Activated CD4-positive, alpha-beta T cell treated with anti-CD3 and anti-CD28 coated beads for 36 hours (primary cell): Measurements from ENCODE around the gene SNCAIP. TPM values are rescaled to one million over a fixed set of nuclear protein-coding genes. Genes with fewer than 3 reads are reported as not detected.

Experiments
- ATAC-seq: fragments of 200-7000 bp; cut with Tn5 transposase; one replicate; pipeline ENCODE4 v1.10.0; 2021; ENCODE audit warnings: mild to moderate bottlenecking, moderate library complexity
- CTCF ChIA-PET: fragments of 350-600 bp; sonication (Branson Sonifier 250); formaldehyde crosslinking; loops from one replicate; lab custom pipeline; 2021; ENCODE audit warnings: antibody characterized with exemption; lab: Charles Lee
- POLR2A ChIA-PET: fragments of 350-600 bp; sonication (Branson Sonifier 250); formaldehyde crosslinking; loops from one replicate; lab custom pipeline; 2021; ENCODE audit warnings: antibody characterized with exemption, inconsistent platforms; lab: Charles Lee
- DNase-seq: peaks from one replicate; pipeline ENCODE4 v3.0.0-alpha.2; 2020
- H3K27ac Mint-ChIP-seq: one replicate; pipeline ENCODE4 v1.8.0; 2021; ENCODE audit warnings: mixed read lengths
- H3K27me3 Mint-ChIP-seq: one replicate; pipeline ENCODE4 v1.8.0; 2021; ENCODE audit warnings: mixed read lengths
- H3K36me3 Mint-ChIP-seq: one replicate; pipeline ENCODE4 v1.8.0; 2021; ENCODE audit warnings: low read depth, mixed read lengths
- H3K4me1 Mint-ChIP-seq: one replicate; pipeline ENCODE4 v1.8.0; 2021; ENCODE audit warnings: mixed read lengths
- H3K4me3 Mint-ChIP-seq: one replicate; pipeline ENCODE4 v1.8.0; 2021; ENCODE audit warnings: mild to moderate bottlenecking, moderate library complexity, mixed read lengths
- H3K9me3 Mint-ChIP-seq: one replicate; pipeline ENCODE4 v1.8.0; 2021; ENCODE audit warnings: low read depth, mixed read lengths
- intact Hi-C, 2 experiments: fragments of 100-400 bp; cut with DNase I in 1 of 2; cut with micrococcal nuclease in 1 of 2; formaldehyde crosslinking; loops; one replicate each; pipeline versions ENCODE4 v1.14.2 to v1.15.1; 2022 to 2024; cut with DNase I, micrococcal nuclease
- total RNA-seq, 2 experiments: library from RNA; stranded (reverse); gene quantifications; one replicate each; pipeline ENCODE4 v1.2.3, GENCODE V29; 2021

SNCAIP gene
- total RNA-seq, result not detected

DNA sequence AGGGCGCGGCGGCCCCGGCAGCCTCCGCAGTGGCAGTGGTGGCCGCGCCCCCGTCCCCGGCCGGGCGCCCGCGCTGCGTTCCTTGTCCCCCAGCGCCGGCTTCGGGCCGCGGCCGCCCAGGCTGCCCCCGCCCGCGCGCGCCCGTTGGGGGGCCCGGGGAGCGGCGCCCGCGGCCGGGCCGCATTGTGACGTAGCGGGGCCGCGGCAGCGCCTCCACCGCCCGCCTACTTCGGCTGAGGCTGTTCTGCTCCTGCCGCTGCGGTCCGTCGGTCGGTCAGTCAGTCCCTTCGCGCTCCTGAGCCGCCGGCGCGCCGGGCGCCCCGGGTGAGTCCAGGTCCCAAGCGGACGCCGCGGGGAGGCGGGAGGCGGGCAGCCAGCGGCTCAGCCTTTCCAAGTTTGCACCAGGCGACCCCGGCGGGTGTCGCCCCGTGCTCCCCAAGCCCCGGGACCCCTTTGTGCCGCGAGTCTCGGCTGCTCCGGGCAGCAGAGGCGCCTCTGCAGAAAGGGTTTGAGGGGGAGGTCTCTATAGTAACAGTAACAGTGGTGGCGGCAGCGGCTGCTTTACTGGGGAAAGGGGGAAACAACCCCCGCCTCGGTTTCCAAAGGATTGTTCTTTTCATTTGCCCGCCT lies at the start of gene SNCAIP:
Gene SNCAIP, plus strand, starts transcription at position 277 of the 630 bp plus-strand sequence. CDS start 78,898 bp downstream, outside the sequence.
- ATAC-seq (no peak), DNase-seq (peak; percentile 24)
- CTCF ChIA-PET, result interaction anchor here (0.7 kb wide), 1 partner anchor 194 kb away, joined by 3 read pairs; no protein-coding TSS in a partner anchor
- Mint-ChIP-seq H3K27ac (no peak within 1 kb of the TSS), H3K27me3 (peaks cover 50% of the 10 kb centered on the region), H3K36me3 (no peaks in the 10 kb centered on the region), H3K4me1 (peaks cover 5% of the 10 kb centered on the region), H3K4me3 (no peak within 1 kb of the TSS), H3K9me3 (no peaks in the 10 kb centered on the region)
- intact Hi-C loops, result loop anchor here in 1 of 2 experiments (10.0 kb wide), 1 partner anchor 783 kb away; no protein-coding TSS in a partner anchor
- POLR2A ChIA-PET, result no interaction called here

DNA sequence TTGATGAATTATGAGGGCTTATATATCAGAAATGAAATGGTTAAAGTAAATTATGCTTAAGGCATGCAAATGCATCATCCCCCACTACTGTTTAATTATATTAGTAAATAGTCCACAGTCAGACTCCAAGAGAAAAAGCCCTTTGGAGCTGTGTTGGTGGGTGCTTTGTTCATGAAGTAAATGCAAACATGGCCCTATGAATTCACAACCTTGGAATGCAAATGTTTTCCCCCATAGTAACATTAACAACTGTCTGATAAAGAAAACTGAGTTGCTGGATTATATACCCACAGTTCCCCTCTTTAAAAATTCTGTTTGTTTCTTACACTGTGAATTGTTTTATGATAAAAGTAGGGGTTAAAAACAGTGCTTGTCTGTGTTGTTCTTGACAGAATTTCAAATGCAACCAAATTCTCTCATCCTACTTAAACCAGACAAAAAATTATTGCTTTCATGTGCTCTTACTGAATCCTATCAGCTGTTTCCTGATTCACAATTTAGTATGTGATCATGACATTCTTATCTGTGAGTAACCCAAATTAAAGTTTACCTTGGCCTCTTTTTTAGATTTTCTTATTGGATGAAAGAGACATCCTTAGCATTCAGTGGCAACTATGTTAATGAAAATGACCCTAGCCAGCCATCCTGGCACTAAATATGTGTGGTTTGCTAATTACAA lies 48.5 kb upstream of the SNCAIP start:
- intact Hi-C loops, result no loop called here
- Mint-ChIP-seq H3K27me3 (no peaks in the 10 kb centered on the region), H3K36me3 (no peaks in the 10 kb centered on the region), H3K4me1 (no peaks in the 10 kb centered on the region), H3K27ac (no peak overlapping the region), H3K4me3 (no peak overlapping the region), H3K9me3 (peaks cover 2% of the 10 kb centered on the region)
- POLR2A ChIA-PET, result no interaction called here
- ATAC-seq, result no peak
- no peak for DNase-seq
- CTCF ChIA-PET, result no interaction called here

DNA sequence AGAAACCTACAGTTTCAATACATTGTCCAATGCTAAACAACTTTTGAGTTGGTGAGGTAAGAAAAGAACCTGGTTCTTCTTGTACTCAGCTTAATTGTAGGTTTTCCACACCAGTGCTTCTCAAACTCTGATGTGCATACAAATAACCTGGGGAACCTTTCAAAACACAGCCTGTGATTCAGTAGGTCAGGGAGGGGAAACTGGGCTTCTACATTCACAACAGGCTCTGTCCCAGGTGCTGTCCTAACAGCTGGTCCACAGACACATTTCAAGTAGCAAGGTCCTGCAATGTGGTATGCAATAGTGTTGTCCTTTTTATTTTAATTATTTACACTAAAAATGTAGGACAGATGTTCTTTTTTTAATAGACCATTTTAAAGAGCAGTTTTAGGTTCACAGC lies 47.4 kb upstream of the SNCAIP start:
- ChIA-PET CTCF (interaction anchor here (0.6 kb wide), 1 partner anchor 372 kb away, joined by 3 read pairs; no protein-coding TSS in a partner anchor), POLR2A (no interaction called here)
- no peaks in the 10 kb centered on the region for H3K4me1 Mint-ChIP-seq
- ATAC-seq, result no peak
- no peak overlapping the region for H3K27ac Mint-ChIP-seq
- H3K9me3 Mint-ChIP-seq, result no peaks in the 10 kb centered on the region
- H3K36me3 Mint-ChIP-seq, result no peaks in the 10 kb centered on the region
- no peak for DNase-seq
- peaks cover 1% of the 10 kb centered on the region for H3K27me3 Mint-ChIP-seq
- intact Hi-C loops, result no loop called here
- no peak overlapping the region for H3K4me3 Mint-ChIP-seq

DNA sequence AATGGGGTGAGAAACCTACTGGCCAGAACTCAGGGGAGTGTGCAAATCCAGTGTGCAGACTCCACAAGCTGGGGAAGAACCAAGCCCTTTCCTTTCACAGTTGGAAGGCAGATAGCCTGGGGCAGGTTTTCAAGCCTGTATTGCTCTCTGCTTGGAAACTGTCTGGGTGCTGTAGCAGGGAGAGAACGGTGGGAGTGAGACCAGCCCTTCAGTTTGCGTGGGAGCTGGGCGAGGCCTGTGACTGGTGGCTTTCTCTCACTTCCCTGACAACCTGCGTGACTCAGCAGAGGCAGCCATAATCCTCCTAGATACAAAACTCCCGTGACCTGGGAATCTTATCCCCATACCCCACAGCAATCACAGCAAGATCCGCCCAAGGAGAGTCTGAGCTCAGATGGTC lies 44.9 kb upstream of the SNCAIP start:
- no peak overlapping the region for H3K4me3 Mint-ChIP-seq
- H3K9me3 Mint-ChIP-seq, result no peaks in the 10 kb centered on the region
- no peak overlapping the region for H3K27ac Mint-ChIP-seq
- H3K27me3 Mint-ChIP-seq, result peaks cover 1% of the 10 kb centered on the region
- ATAC-seq (no peak), DNase-seq (no peak)
- CTCF ChIA-PET, result no interaction called here
- POLR2A ChIA-PET, result no interaction called here
- intact Hi-C loops, result no loop called here
- no peaks in the 10 kb centered on the region for H3K36me3 Mint-ChIP-seq
- no peaks in the 10 kb centered on the region for H3K4me1 Mint-ChIP-seq

DNA sequence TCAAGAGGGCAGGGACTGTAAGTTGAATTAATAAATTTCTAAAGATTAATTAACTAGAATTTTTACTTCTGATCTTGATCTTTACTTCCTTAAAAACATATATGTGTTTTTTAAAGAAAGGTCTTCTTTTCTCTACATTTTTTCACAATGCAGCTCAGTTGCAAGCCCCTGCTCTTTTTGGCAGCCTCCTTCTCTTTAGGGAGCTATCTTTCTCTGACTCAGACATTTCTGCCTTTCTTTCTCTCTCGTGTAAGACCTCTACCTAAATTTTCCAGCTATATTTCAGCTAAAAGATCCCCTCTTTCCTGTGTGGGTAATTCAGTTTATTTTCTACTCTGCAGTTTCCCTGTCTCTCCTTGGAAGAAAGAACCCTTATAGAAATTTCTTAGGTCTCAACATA lies 38.3 kb upstream of the SNCAIP start:
- Mint-ChIP-seq H3K36me3 (no peaks in the 10 kb centered on the region), H3K9me3 (no peaks in the 10 kb centered on the region), H3K27me3 (peaks cover 1% of the 10 kb centered on the region), H3K4me1 (no peaks in the 10 kb centered on the region), H3K4me3 (no peak overlapping the region), H3K27ac (no peak overlapping the region)
- CTCF ChIA-PET, result interaction anchor here (0.7 kb wide), 1 partner anchor 11 kb away, joined by 3 read pairs; no protein-coding TSS in a partner anchor
- DNase-seq (no peak), ATAC-seq (no peak)
- POLR2A ChIA-PET, result interaction anchor here (0.7 kb wide), 1 partner anchor 219 kb away, joined by 3 read pairs; no protein-coding TSS in a partner anchor
- intact Hi-C loops, result no loop called here

DNA sequence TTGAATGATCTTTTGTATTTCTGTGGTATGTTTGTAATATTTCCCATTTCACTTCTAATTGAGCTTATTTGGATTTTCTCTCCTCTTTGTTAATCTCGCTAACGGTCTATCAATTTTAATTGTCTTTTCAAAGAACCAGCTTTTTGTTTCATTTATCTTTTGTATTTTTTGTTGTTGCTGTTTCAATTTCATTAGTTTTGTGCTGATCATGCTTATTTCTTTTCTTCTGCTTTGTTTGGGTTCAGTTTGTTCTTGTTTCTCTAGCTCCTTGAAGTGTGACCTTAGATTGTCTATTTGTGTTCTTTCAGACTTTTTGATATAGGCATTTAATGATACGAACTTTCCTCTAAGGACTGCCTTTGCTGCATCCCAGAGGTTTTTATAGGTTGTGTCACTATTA lies 28.4 kb upstream of the SNCAIP start:
- Mint-ChIP-seq H3K27me3 (no peaks in the 10 kb centered on the region), H3K36me3 (no peaks in the 10 kb centered on the region), H3K9me3 (peaks cover 10% of the 10 kb centered on the region), H3K27ac (no peak overlapping the region), H3K4me1 (no peaks in the 10 kb centered on the region), H3K4me3 (no peak overlapping the region)
- POLR2A ChIA-PET, result no interaction called here
- DNase-seq, result no peak
- ATAC-seq, result no peak
- CTCF ChIA-PET, result no interaction called here
- intact Hi-C loops, result no loop called here

DNA sequence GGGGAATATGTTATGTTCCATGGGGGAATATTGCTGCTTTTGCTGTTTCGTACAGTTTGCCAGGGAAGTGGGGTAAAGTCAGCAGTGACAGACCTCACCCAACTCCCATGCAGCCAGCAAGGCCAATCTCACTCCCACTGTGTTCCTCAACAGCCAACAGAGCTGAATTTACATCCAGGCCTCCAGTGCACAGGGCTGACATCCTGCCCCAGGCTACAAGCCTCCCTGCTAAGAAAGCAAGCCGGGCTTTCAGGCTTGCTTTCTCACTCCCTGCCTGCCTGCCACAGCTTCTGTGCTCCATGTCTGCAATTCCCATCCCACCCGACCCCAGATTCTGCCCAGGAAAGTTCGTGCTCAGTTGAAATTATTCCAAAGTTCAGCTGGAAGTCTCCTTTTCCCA lies 25.5 kb upstream of the SNCAIP start:
- intact Hi-C loops, result no loop called here
- no peaks in the 10 kb centered on the region for H3K9me3 Mint-ChIP-seq
- POLR2A ChIA-PET, result no interaction called here
- no peaks in the 10 kb centered on the region for H3K36me3 Mint-ChIP-seq
- no peaks in the 10 kb centered on the region for H3K4me1 Mint-ChIP-seq
- no peak overlapping the region for H3K27ac Mint-ChIP-seq
- no peak overlapping the region for H3K4me3 Mint-ChIP-seq
- CTCF ChIA-PET, result interaction anchor here (0.9 kb wide), 1 partner anchor 94 kb away, joined by 3 read pairs; no protein-coding TSS in a partner anchor
- ATAC-seq (no peak), DNase-seq (no peak)
- peaks cover 2% of the 10 kb centered on the region for H3K27me3 Mint-ChIP-seq

DNA sequence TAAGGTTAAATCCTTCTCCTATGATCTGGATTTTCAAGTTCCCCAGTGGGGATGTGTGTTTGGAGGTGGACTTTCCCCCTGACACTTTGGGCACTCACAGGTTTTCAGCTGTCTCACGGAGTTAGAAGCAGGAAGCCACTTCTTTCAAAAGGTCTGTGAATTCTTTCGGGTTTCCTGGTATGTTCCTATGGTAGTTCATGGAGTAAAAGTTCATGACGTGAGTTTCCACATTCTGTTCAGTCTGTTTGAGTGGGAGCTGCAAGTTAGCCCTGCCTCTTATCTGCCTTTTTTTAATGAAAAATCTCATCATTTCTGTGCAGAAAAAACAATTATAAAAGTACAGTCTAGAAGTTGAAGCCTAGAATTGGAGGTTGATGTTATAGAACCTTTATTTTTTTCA lies 24.9 kb upstream of the SNCAIP start:
- ATAC-seq (no peak), DNase-seq (no peak)
- Mint-ChIP-seq H3K36me3 (no peaks in the 10 kb centered on the region), H3K27me3 (peaks cover 2% of the 10 kb centered on the region), H3K4me1 (no peaks in the 10 kb centered on the region), H3K27ac (no peak overlapping the region), H3K4me3 (no peak overlapping the region), H3K9me3 (no peaks in the 10 kb centered on the region)
- intact Hi-C loops, result no loop called here
- ChIA-PET POLR2A (no interaction called here), CTCF (interaction anchor here (0.9 kb wide), 1 partner anchor 95 kb away, joined by 3 read pairs; no protein-coding TSS in a partner anchor)

DNA sequence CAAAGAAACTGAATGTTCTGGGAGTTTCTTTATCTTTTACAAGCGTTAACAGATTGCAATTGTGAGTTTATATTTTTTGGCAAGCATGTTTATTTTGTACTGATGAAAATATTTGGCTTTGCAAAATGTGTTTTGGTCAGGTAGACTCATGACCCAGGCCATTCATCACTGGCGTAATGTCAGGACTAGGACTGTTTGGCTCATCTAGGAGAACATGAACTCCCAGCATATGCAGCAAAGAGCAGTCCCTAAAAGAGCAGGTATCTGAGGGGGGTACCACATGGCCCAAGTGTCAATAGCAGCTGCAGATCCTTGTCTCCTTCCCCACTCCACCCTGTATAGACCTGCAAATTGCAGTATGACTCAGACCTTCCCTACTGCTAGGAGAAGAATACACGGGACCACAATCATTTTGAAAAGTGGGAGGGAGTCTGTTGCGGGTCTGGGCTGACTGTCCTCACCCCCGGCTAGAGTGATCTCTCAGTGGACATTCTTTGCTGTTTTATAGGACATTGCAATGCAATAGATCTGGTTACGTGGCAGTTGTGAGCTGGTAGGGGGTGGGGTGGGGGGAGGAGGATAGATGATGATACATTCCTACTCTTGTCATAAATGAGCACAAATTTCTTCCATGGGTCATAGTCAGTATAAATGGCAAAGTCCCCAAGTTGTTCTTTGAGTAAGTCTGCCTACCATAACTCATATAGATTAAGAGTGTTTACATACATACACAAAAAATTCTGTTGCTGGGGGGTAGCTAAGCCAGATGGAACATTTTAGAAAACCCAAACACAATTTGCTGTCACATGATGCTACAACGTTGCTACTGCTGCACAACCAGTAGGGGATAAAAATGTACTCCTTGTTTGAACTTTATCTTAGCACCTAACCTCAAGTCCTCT lies 20.8 kb upstream of the SNCAIP start:
- Mint-ChIP-seq H3K27me3 (peaks cover 12% of the 10 kb centered on the region), H3K4me1 (no peaks in the 10 kb centered on the region), H3K4me3 (no peak overlapping the region), H3K9me3 (peaks cover 3% of the 10 kb centered on the region), H3K27ac (no peak overlapping the region), H3K36me3 (no peaks in the 10 kb centered on the region)
- ChIA-PET POLR2A (no interaction called here), CTCF (no interaction called here)
- DNase-seq, result no peak
- intact Hi-C loops, result no loop called here
- no peak for ATAC-seq

DNA sequence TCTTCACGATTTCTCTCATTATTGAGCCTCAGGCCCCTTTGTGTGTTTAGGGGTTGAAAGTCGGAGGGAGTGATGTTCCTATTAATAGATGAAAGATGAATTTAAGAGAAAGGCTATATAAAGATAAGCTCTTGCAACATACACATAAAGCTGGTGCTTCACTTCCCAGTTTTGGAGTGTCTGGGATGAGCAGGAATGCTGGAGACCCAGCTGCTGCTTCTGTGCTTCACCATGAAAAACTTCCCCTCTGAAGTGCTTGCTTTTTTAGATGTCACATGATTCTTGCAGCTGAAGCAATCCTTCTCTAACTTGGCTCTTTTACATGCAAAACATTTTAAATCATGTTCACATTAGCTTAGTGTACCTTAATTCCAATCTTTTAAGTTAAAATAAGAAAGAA lies 19.7 kb upstream of the SNCAIP start:
- peaks cover 3% of the 10 kb centered on the region for H3K9me3 Mint-ChIP-seq
- H3K36me3 Mint-ChIP-seq, result no peaks in the 10 kb centered on the region
- intact Hi-C loops, result no loop called here
- no peak overlapping the region for H3K27ac Mint-ChIP-seq
- DNase-seq (no peak), ATAC-seq (no peak)
- peaks cover 12% of the 10 kb centered on the region for H3K27me3 Mint-ChIP-seq
- POLR2A ChIA-PET, result no interaction called here
- no peak overlapping the region for H3K4me3 Mint-ChIP-seq
- CTCF ChIA-PET, result interaction anchor here (0.7 to 1.2 kb wide), 2 partner anchors 10 to 87 kb away, joined by 3 read pairs; no protein-coding TSS in a partner anchor
- no peaks in the 10 kb centered on the region for H3K4me1 Mint-ChIP-seq

DNA sequence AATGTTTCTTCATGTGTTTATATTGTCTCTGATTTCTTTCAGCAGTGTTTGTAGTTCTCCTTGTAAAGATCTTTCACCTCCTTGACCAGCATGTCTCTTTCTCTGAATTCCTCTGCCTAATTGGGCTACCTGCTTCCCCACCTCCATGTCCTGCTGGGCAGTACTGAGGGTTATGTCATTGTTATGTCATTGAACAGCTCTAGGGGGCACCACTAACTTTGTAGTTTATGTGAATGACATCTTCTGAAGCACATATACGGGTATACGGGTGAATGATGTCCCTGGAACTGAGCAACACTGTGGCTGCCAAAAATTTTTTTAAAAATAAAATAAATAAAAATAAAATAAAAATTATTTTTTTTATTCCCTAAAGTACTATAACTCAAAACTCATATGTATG lies 16.9 kb upstream of the SNCAIP start:
- no peaks in the 10 kb centered on the region for H3K36me3 Mint-ChIP-seq
- CTCF ChIA-PET, result no interaction called here
- intact Hi-C loops, result loop anchor here in 1 of 2 experiments (5.0 kb wide), 1 partner anchor 122 kb away; no protein-coding TSS in a partner anchor
- no peak for ATAC-seq
- POLR2A ChIA-PET, result no interaction called here
- H3K27me3 Mint-ChIP-seq, result peaks cover 10% of the 10 kb centered on the region
- H3K4me3 Mint-ChIP-seq, result no peak overlapping the region
- H3K27ac Mint-ChIP-seq, result no peak overlapping the region
- no peak for DNase-seq
- no peaks in the 10 kb centered on the region for H3K4me1 Mint-ChIP-seq
- peaks cover 3% of the 10 kb centered on the region for H3K9me3 Mint-ChIP-seq
